ENCODE results near the gene UQCC2. TPM values are rescaled to one million over a fixed set of nuclear protein-coding genes. Genes with fewer than 3 reads are reported as not detected.

The UQCC2 gene
- total and polyA plus RNA-seq, 12 donors, result 7.4 to 214 (median 72.9) TPM

DNA sequence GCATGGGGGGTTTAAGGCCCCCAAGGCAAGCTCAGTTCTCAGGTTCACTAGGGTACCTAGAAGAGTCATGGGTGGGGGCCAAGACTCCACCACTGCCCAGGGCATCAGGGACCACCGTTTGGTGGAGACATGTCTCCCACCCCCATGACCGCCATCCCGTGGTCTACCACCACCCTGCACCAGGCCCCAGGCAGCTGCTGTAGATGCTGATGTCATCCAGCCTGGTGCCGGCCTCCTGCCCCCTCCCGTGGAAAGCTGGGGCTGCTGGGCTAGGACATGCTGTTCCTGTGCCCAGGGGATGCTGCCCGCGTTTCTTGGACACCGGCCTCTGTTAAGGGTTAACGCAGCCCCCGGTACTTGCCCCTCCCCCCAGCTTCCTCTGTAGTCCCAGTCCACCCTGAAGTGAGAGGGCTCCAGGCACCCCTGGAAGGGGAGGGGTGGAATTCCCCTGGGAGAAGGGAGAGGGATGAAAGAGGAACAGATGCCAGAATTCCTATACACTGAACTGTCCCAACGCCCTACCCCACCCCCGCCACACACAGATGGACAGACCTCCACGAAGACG lies 34.6 kb upstream of the UQCC2 start:
- H3K4me3 ChIP-seq, result no peak overlapping the region
- intact Hi-C loops (cut with DNase I), result no loop called here
- H3K36me3 ChIP-seq (replicated peaks in 1 of 2), result no peaks in the 10 kb centered on the region
- WGBS, 4 donors, result 21 to 53% (median 50%) methylated on average over 4 to 14 of the region's 14 CpGs
- DNase-seq, result no peak
- no peak for TF ChIP-seq POLR2A (IDR thresholded peaks at IDR 0.05)
- TF ChIP-seq, protein P1, sequence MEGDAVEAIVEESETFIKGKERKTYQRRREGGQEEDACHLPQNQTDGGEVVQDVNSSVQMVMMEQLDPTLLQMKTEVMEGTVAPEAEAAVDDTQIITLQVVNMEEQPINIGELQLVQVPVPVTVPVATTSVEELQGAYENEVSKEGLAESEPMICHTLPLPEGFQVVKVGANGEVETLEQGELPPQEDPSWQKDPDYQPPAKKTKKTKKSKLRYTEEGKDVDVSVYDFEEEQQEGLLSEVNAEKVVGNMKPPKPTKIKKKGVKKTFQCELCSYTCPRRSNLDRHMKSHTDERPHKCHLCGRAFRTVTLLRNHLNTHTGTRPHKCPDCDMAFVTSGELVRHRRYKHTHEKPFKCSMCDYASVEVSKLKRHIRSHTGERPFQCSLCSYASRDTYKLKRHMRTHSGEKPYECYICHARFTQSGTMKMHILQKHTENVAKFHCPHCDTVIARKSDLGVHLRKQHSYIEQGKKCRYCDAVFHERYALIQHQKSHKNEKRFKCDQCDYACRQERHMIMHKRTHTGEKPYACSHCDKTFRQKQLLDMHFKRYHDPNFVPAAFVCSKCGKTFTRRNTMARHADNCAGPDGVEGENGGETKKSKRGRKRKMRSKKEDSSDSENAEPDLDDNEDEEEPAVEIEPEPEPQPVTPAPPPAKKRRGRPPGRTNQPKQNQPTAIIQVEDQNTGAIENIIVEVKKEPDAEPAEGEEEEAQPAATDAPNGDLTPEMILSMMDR (IDR thresholded peaks at IDR 0.05), result no peak
- H3K27me3 ChIP-seq, result peaks cover 20% of the 10 kb centered on the region
- peak overlapping the region in 2 of 5 donors; percentile 61 to 72 for H3K27ac ChIP-seq
- H3K9me3 ChIP-seq (replicated peaks in 1 of 3), result no peaks in the 10 kb centered on the region
- H3K4me1 ChIP-seq (replicated peaks in 1 of 2), result peaks cover 0 to 4% of the 10 kb centered on the region in 2 donors

DNA sequence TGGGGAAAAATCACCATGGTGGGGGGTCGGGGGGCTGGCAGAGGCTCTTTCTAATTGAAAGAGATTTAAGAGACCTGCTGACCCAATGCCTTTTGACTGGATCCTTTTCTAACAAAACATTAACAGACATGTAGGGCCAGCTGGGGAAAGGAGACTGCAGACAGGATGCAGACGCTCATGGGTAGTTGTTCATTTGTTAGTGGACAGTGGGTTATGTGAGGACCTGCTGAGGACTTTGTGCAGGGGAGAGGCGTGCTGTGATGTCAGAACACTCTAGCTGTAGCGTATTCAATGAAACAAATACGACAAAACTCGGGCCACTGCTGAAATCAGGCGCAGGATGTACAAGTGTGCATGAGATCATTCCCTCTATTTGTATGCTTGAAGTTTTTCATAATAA lies 34.0 kb upstream of the UQCC2 start:
- H3K4me3 ChIP-seq, result no peak overlapping the region
- peaks cover 0 to 4% of the 10 kb centered on the region in 2 donors for H3K4me1 ChIP-seq (replicated peaks in 1 of 2)
- WGBS, 4 donors, result 73 to 80% (median 75%) methylated on average over 7 of the region's 7 CpGs
- intact Hi-C loops (cut with DNase I), result no loop called here
- no peaks in the 10 kb centered on the region for H3K36me3 ChIP-seq (replicated peaks in 1 of 2)
- no peaks in the 10 kb centered on the region for H3K9me3 ChIP-seq (replicated peaks in 1 of 3)
- peaks cover 20% of the 10 kb centered on the region for H3K27me3 ChIP-seq
- H3K27ac ChIP-seq, result peak overlapping the region in 2 of 5 donors; percentile 61 to 72
- TF ChIP-seq POLR2A (IDR thresholded peaks at IDR 0.05), result no peak
- TF ChIP-seq, protein P1 (IDR thresholded peaks at IDR 0.05), result no peak
- DNase-seq, result no peak

DNA sequence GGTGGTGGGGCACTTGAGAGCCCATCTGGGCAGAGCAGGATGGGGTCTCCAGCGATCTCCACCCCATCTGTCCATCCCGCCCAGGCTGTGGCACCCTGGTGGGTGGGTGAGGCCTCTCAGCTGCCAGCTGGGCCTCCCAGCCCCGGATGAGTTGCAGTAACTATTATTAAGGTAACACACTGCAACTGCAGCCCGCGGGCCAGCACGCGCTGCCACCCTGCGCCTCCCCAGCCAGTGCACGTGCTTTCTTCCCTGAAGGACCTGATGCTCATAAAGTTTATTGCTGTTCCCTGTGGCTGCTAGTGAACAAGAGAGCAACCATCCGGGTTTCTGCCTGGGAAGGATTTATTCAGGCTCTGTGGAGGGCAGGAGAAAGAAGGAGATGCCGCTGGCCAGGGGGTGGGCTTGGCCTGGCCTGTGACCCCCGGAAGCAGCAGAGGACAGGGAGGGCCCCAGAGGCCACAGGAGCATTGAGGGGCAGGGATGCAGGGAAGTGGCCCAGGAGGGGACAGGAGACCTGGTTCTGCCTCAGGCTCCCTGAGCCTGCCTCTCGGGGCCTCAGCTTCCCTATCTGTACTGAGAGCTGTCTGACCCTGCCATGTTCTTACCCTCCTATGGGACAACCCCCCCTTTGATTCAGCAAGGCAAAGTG lies 33.5 kb upstream of the UQCC2 start:
- Histone ChIP-seq H3K36me3 (replicated peaks in 1 of 2) (no peaks in the 10 kb centered on the region), H3K27ac (peak overlapping the region in 2 of 5 donors; percentile 34 to 72), H3K27me3 (peaks cover 20% of the 10 kb centered on the region), H3K4me1 (replicated peaks in 1 of 2) (peaks cover 0 to 4% of the 10 kb centered on the region in 2 donors), H3K4me3 (no peak overlapping the region), H3K9me3 (replicated peaks in 1 of 3) (no peaks in the 10 kb centered on the region)
- TF ChIP-seq, protein P1 (IDR thresholded peaks at IDR 0.05), result no peak
- no peak for TF ChIP-seq POLR2A (IDR thresholded peaks at IDR 0.05)
- DNase-seq, result no peak
- WGBS, 4 donors, result 63 to 75% (median 71%) methylated on average over 8 to 13 of the region's 13 CpGs
- intact Hi-C loops (cut with DNase I), result no loop called here

DNA sequence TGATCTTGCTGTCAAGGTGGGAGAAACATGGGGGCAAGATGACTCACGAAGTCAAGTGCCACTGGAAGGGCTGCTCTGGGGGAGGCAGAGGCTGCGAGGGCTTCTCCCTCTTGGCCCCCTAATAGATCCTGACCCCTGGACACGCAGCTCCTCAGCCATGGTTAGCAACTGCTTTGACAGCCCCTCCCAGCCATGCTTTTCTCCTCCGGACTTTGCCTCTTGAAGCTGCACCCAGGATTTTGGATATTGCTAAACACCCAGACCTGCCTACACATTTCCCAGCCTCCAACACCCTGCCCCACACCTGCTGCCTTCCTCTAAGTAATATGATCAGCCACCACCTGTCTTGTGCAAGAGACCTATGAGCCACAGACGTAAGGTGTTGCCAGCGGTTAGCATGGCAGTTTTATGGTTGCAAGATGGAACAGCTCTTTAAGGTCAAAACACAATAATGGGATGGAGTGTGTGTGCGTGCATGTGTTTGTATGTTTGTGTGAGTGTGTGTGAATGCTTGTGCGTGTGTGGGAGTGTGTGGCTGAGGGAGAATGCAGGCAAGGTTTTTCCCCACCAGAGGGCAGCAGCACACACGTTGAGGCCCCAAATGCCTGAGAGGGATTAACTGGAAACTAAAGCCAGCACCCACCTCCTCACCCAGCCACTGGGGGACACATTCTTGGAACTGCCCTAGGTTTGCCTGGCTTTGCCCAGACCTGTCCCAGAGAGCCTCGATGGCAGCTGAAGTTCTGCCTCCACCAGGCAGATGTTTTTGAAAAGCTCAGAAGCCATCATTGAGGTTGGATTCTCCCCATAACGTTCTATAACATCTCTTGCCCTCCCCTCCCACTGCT lies 32.7 kb upstream of the UQCC2 start:
- intact Hi-C loops (cut with DNase I), result no loop called here

More for the DNA sequence above, 32.7 kb upstream of the UQCC2 start:
- Histone ChIP-seq H3K27me3 (peaks cover 20% of the 10 kb centered on the region), H3K4me3 (no peak overlapping the region), H3K4me1 (replicated peaks in 1 of 2) (peaks cover 0 to 4% of the 10 kb centered on the region in 2 donors), H3K27ac (peak overlapping the region in 1 of 5 donors; percentile 72), H3K36me3 (replicated peaks in 1 of 2) (no peaks in the 10 kb centered on the region), H3K9me3 (replicated peaks in 1 of 3) (no peaks in the 10 kb centered on the region)
- no peak for TF ChIP-seq POLR2A (IDR thresholded peaks at IDR 0.05)
- TF ChIP-seq, protein P1 (IDR thresholded peaks at IDR 0.05), result peak; percentile 72 to 86 (median 82)
- WGBS, 4 donors, result 17 to 25% (median 24%) methylated on average over 11 of the region's 11 CpGs
- peak; percentile 60 to 86 (median 72) for DNase-seq
